GM19238 (cell line): ENCODE data around the gene USF1.

Source experiments
- DNase-seq: peaks from one replicate; pipeline ENCODE4 v3.0.0; 2011; ENCODE audit warnings: low spot score; ENCODE audit not compliant: insufficient read length

Gene USF1, protein sequence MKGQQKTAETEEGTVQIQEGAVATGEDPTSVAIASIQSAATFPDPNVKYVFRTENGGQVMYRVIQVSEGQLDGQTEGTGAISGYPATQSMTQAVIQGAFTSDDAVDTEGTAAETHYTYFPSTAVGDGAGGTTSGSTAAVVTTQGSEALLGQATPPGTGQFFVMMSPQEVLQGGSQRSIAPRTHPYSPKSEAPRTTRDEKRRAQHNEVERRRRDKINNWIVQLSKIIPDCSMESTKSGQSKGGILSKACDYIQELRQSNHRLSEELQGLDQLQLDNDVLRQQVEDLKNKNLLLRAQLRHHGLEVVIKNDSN

DNA sequence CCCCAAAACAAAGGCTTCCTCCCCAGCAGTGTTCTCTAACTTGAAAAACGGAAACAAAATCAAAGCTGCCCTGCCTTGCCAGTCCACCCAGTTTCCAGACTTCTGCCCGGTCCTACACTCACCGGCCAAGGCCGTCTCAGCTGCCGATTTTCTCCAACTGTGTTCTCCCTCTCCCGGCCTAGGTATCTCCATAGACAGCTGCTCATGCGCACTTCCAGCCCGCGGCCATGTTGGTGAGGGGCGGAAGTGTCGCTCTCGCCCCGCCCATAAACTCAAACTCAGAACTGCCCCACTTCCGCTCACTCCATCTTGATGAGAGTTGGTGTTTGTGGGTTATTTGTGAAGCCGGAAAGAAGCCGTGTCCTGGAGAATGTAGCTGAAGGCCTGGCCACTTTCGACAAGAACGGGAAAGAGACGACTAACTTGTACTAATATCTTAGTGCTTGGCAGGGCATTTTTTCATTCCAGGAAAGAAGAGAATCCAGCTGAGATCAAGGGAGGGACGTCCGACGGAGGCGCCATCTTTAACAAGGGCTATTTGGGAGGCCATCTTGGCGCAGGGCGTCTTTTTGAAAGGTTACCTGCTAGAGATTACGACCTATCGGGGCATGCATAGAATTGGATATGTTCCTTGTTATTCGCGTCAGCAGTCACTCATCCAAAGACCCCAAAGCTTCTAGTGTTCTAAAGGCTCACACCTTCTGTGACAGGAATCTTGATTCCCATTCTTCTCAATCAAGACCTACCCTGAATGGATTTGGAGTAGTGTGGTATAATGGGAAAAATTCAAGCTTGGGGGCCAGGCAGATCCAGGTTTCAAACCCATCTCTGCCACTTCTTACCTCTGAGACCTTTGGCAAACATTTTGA, at the start of gene USF1:
Gene USF1 (minus strand): TSS at position 242 of the 869 bp plus-strand sequence. CDS start 2,702 bp downstream, outside the sequence.
- peak; percentile 77 for DNase-seq

DNA sequence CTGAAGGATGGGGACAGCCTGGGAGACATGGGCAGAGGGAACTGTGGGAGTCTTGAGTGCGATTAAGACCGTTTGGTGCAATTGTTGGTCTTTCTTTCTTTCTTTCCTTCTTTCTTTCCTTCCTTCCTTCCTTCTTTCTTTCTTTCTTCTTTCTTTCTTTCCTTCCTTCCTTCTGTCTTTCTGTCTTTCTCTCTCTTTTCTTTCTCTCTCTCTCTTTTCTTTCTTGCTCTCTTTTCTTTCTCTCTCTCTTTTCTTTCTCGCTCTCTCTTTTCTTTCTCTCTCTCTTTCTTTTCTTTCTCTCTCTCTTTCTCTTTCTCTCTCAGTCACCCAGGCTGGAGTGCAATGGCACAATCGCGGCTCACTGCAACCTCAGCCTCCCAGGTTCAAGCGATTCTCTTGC, 49.5 kb upstream of the USF1 start:
- no peak for DNase-seq

DNA sequence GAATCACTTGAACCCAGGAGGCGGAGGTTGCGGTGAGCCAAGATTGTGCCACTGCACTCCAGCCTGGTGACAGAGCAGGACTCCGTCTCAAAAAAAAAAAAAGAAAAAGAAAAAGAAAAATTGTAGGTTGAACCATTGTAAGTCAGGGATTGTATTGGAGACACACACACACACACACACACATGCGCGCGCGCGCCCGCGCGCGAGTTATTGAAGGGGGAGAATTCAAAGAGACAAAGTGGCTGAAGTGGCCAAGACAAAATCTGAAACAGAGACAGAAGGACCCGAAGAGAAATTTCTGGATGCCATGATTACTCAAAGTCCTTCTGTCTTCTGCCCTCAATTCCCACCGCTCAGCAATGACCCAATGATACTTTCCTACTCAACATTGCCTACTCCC, 48.7 kb upstream of the USF1 start:
- DNase-seq: no peak

DNA sequence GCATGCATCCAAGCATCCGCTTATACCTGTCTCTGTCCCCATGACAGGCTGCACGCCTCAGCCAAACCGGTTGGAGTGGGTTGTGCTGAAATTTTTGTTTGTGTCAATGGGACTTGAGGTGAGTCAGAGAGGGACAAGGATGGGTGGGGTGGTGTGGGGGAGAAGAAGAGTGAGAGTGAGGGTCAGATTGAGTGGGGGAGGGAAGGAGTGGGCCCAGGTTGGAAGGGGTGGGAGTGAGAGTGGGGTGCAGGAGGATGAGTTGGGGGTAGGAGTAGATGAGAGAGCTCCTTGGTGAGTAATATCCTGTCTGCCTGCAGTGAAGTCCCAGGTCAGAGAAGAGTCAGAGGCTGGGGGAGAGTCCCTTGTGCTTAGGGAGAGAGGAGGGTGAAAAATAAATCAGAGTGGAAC, 46.8 kb upstream of the USF1 start:
- DNase-seq: no peak

DNA sequence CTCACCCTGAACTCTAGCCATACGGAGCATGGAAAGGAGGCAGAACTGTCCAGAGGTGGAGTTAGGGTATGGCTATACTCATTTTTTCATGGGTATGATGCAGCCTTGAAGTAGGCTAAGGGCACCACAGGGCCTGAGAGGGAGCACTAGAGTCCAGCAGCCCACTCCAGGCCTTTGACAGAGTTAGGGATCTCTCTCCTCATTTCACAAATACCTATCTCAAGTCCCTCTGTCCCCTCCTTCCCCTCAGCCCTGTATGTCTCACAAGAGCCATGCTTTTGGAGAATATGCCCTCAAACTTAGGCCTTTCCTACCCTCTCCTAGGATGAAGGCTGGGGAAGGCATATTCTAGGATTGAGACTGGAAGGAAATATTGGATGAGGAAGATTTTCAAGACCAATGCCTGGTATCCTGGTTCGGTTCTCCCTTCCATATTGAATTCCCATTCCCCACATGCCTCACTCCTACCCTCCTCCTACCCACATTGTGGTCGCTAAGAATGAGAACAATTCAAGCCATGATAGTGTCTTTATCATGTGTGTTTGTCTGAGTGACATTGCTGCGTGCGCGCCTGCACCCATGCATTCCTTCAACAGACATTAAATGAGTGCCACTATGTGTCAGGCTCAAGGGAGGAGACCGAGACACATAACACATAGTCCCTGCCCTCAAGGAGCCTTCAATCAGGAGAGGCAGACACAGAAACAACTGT, 46.2 kb upstream of the USF1 start:
- DNase-seq: no peak

DNA sequence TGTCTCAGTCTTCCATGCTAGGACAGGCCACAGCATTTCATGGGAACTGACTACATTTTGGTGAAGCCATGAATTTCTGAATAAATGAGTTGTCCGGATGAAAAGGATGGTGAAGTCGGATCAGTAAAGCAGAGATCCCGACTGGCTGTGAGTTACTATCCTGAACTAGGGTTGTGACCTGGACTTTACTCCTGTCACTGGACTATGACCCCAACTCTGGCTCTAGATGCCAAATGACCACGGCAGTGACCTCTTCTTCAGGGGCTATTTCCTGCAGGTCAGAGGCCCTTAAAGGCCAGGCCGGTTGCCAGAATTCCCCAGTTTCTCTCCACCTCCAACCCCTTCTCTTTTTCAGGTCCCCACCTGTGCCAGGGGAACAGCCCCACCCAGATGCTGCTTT, 45.3 kb upstream of the USF1 start:
- no peak for DNase-seq

DNA sequence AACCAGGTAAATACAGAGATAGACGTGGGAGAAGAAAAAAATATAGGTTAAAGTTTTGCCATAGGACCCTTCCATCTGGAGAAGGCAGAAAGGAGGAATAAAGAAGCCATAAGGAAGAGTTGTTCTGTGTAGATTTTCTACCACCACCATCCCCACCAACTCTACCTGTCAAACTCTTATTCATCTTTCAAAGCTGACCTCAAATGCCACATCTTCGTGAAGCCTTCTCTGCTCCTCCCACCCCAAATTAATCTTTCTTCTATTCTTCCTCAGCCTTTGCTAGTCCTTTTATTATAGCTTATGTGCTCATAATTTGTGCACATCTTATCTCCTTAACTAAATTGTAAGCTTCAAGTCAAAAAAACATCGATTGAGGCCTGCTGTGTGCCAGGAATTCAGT, 44.8 kb upstream of the USF1 start:
- DNase-seq: no peak

DNA sequence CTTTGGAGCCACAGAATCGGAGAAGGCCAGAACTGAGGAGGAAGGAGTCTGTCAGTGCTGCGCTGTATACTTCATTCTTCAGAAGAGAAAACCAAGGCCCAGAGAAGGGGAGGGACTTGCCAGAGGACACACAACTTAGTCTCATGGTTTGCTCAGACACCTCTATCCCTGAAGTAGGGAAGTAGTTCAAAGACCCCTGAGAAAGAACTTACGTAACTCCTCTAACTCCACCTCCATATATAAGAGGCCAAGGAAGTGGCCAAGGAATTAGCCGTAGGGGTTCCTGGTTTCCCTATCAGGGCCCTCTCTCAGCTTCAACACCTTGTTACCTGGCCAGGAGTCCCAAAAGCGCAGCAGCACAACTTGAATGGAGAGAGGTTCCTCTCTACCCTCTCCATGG, 44.2 kb upstream of the USF1 start:
- DNase-seq: no peak

DNA sequence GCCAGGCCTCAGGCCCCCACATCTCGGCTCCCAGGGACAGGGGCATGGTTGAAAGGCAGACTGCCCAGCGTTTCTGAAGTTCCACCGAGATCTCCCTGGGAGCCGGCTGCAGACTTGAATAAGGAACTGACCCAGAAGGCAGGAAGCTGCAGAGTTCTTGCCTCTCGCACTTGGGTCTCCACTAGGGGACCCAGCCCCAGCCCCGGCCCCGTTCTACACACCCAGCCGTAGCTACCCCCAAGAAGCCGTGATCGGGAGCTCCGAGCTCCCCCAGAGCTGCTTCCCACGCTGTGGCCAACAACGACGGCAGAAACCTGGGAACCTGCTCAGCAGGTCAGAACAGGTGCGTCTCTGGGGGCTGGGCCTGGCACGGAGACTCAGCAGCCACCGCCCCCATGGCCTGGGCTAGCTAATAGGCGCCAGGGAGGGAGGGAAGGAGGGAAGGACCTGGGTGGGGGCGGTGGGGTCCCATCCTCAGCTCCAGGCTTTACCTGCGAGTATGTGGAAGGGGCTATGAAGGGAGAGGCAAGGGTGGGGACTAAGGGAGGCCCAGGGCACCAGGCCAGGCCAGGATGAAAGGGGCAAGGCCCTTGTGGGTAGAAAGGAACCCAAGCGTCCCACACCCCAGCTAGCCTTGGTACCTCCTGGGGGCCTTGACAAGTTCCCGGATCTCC, 43.6 kb upstream of the USF1 start, which contains the start of gene NECTIN4:
Gene NECTIN4 (minus strand): TSS at position 308 of the 674 bp plus-strand sequence. CDS start 262 bp downstream, at position 46.
- DNase-seq: no peak

DNA sequence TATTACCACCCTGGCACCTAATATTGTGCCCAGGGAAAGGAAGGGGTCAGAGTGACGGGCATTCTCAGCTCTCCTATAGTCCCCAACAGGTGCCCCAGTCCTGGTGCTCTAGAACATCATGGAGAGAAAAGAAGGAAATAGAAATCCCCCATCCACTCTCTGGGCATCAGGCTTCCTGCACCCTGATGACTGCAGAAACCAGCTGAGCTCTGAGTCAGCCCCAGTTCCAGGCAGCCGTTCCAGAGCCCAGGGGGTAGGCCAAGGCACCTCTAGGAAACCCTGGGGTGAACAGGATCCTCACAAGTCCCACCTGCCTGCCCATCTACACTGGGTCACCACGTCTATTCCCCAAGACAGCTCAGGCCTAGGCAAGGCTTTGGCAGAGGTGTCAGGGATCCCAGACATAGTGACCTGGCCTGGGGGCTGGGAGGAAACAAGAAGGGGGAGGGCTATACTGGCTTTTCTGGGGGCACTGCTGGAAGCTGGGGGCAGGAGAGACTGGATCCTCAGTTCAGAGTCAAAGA, 42.9 kb upstream of the USF1 start:
- DNase-seq: no peak

DNA sequence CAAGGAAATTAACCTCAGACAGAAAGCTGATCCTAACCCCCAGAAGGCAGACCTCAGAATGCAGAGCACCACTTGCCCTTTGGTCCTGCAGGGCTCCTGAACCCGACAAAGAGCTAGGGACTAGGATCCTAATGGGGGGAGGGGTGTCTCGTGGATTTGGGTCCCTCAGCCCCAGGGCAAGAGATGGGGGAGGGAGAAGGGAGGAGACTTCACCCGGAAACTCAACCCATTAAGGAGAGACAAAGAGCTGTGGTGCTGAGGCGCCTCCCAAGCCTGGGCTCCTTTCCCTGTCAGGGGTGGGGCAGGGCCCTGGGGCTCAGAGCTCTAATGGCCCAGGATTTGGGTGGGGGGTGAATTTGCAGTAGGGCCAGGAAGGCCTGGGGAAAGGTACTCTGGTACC, 40.7 kb upstream of the USF1 start:
- no peak for DNase-seq

DNA sequence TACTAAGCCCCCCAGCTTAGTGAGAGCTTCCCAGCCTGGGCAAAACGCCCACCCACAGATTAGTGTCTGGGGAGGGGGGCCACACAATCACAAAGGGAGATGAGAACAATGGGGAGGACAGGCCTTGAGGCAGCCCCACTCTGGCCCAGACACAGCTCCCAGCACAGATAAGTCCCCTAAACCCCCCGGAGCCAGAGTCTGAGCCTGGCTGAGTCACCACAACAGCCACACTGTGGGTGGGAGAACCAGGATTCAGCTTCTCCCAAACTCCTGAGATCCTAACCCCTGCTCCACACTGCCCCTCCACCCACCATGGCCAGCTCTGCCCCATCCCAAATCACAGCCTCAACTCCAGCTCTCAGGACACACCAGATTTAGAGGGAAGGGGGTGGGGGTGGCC, 39.4 kb upstream of the USF1 start:
- no peak for DNase-seq

DNA sequence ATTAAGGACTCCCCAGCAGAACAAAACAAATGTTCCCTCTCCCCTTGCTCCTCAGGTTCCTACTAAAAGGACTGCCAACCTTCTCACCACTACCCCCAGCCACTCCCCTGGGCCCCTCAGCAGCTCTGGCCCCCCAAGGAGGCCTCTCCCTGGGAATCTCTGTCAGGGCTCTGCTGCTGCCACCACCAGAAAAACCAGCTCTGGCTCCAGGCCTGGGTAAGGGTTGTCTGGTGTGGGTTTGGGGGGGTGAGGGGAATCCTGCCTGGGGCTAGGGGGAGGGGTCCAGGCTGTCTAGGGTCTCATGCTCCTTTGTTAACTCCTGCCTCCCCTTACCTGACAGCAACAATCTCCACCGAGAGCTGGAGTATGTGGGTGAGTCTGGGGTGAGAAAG, 38.8 kb upstream of the USF1 start:
- DNase-seq: no peak

DNA sequence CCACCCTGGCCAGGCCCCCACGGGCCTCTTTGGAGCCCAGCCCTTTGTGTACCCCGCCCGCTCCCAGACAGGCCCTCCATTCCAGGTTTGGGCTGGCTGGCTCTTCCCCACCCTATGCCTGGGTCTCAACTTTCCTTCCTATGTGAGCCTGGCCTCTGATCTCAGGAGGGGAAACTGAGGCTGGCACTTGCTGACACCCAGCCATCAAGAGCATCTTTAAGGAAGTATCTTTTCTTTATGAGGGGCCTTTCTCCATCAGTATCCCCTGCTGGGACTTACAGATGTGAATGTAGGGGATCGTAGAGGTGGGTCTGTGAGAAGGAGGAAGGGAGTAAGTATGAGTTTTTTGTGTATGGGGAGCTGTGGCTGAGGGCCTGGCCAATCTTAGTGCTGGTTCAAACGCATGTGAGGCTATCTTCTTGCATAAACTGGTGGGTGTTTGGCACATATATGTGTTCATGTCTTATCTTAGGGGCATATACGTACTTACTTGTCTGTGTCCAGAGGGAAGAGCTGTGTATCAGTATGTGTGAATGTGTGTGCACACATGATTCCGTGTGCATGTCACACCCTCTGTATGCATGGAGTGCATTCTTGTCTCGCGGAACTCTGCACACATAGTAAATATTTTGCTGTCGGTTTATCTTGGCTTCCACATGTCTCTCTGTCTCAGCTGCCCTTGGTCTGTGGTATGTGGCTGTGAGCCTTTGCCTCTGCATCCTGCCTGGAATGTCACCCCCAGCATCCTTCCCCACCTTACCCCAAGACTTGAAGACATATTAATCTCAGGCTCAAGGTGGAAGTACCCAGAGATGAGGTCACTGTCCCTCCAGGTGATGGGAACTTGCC, 38.2 kb upstream of the USF1 start:
- no peak for DNase-seq

DNA sequence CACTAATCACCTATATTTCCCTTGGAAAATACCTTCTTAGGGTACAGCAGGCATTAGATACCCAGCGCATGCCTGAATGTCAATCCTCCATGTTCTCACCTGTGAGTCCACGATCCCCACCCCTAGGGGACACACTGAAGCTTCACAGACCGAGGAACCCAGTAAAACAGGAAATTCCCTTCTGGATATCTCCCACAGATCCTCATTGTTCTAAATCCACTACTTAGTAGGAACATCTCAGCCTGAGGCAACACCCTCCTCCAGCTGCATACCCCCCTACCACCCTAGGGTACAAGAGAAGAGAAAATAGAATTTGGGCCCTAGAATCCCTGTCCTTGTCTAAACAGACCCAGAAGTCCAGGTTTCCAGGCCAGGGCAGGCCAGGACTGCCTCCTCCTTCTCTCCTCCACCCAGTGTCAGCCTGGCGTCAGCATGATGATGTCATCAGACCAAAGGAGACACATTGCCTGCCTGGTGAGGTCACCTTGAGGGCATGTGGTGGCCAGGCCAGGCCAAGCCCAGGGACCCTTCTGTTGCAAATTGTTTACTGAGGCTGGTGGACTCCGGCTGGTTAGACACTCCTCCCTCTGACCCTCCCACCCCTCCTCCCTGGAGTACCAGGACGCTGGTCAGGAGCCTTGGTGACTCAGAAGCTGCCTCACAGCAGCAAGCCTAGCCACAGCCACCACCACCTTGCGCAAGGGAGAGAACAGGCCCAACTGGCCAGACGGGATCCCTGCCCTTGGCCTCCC, 37.4 kb upstream of the USF1 start:
- DNase-seq: no peak

DNA sequence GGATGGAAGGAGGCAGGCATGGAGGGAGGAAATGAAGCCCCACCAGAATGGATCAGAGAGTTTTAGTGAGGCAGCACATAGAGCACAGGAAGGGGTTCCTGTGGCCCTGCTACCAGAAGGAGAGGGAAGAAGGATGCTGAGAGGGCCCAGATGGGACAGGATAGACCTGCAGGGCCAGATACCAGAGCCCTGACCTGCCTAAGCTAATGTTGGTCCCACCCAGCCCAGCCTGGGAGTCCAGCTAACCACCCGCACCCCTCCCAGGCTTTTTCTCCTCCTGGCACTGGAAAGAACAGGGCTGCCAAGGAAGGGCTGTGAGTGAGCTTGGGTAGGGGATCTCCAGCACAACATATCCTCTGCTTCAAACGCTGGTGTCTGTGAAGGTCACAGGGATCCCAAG, 36.7 kb upstream of the USF1 start:
- no peak for DNase-seq

DNA sequence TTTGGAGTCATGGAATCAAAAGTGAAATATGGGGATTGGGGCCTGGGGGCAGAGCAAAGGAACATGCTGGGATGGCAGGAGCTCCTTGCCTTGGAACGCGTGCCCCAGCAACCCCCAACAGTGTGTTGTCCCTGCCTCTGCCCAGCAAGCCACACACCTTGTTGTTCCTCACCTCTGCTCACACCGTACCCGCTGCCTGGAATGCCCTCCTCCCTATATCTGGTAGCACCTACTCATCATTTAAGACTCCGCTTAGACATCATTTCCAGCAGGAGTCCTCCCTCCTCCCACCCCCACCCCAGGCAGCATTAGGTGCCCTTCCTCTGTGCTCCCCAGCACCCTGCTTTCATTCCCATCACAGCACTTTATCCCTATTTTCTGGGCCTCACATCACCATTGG, 35.7 kb upstream of the USF1 start:
- no peak for DNase-seq

DNA sequence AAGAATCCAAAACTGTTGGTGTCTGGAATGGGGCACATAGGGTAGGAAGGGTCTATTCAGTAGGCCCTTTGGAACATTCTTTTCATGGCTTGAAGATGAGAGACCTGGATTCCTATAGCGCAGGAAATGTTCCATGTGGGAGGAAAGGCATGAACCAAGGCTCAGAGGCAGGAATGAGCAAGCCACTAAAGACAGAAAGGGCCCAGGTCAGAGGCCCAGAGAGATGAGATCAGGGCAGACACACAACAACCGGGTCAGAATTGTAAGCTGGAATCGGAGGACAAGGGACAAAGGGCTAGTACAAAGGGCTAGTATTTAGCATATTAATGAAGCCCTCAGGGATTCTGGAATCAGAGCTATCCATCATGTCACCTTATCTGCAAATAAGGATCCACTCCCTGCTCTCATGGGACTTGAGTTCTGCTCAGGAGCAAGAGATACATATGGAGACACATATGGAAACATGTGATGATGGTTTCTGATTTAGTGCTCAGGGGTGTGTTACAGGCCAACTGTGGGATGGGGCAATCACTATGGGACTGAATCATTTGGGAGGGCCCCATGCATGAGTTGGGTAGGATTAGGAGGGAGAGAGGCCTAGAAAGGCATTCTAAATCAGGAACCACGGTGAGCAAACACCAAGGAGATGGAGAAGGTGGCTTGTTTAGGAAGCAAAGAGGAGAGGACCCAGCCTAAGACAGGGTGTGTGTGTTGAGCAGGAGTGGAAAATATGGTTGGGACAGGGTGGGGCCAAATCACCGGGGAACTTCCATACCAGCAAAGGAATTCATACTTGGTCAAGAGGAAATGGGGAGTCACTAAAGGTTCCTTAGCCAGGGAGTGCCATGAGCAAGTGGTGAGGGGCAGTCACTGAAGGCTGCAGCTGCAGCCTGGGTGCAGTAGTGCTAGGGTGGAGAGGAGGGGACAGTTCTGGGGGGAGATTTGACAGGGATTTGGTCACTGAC, 34.9 kb upstream of the USF1 start:
- no peak for DNase-seq
